Suprapubic skin (tissue), 4 donors: ENCODE results near the gene RBM12.

Source experiments
- CTCF ChIP-seq, 2 donors: fragments of 200-600 bp in 1 of 2; fragments of 450-650 bp in 1 of 2; sonication (generic) in 1 of 2; IDR thresholded peaks; one replicate each; pipeline ENCODE4 v1.5.1; 2016 to 2019; ENCODE audit warnings: antibody characterized with exemption in 2 of 2, mild to moderate bottlenecking in 1 of 2, moderate library complexity in 1 of 2
- EP300 ChIP-seq: sonication (generic); formaldehyde crosslinking; IDR thresholded peaks from one replicate; pipeline ENCODE4 v1.6.1; 2017; ENCODE audit warnings: antibody characterized with exemption
- POLR2A ChIP-seq, 2 donors: fragments of 450-650 bp; IDR thresholded peaks; one replicate each; pipeline ENCODE4 v1.6.1; 2017; ENCODE audit warnings: antibody characterized with exemption in 2 of 2, mild to moderate bottlenecking in 2 of 2, moderate library complexity in 2 of 2
- POLR2AphosphoS5 ChIP-seq, 3 donors: sonication (generic); formaldehyde crosslinking; IDR thresholded peaks; one replicate each; pipeline ENCODE4 v1.6.1; 2017; ENCODE audit warnings: antibody characterized with exemption in 3 of 3

DNA sequence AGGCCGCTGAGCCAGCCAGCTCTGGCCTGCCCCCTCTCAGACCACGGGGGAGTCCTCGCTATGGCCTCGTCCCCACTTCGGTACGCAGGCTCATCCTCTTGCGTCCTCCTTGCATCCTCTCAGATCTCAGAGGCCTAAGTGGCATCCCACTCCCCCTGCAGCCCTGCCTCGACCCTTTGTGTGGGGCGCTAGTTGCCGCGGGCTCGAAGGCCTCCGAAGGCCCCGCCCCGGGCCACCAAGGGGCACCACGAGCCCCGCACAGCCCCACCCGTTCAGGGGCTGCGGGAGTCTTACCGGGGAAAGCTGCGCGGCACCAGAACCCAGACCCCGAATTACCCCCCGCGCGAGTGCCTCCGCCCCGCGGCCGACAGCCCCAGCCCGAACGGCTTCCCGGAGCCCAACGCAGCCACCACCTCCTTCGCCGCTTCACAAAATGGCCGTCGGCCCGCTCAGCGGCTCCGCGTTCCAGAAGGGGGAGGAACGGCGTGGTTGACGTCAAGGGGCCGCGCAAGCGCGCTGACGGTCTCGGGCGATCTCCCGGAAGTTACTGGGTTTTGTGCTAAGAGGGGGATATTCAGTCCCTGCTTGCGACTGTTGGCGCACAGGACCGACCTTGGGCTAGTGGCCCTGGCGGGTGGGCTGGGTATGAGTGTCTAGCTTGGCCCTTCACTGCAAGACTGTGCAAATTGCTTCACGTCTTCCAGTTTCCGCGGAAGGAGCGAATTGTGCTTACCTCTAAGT is at the start of gene RBM12, which contains the start of gene CPNE1:
- no peak for TF ChIP-seq CTCF (IDR thresholded peaks at IDR 0.05)
- peak; percentile 89 to 95 (median 90) for TF ChIP-seq POLR2AphosphoS5 (IDR thresholded peaks at IDR 0.05)
- peak; percentile 85 to 97 for TF ChIP-seq POLR2A (IDR thresholded peaks at IDR 0.05)
- no peak for TF ChIP-seq EP300
